Measurements from ENCODE around the gene POLD1.
"Not testable (repeated sequence)": the region's sequence is repeated elsewhere in the genome, so short reads cannot be mapped to it uniquely, and the experiment has no call there.

Gene POLD1

DNA sequence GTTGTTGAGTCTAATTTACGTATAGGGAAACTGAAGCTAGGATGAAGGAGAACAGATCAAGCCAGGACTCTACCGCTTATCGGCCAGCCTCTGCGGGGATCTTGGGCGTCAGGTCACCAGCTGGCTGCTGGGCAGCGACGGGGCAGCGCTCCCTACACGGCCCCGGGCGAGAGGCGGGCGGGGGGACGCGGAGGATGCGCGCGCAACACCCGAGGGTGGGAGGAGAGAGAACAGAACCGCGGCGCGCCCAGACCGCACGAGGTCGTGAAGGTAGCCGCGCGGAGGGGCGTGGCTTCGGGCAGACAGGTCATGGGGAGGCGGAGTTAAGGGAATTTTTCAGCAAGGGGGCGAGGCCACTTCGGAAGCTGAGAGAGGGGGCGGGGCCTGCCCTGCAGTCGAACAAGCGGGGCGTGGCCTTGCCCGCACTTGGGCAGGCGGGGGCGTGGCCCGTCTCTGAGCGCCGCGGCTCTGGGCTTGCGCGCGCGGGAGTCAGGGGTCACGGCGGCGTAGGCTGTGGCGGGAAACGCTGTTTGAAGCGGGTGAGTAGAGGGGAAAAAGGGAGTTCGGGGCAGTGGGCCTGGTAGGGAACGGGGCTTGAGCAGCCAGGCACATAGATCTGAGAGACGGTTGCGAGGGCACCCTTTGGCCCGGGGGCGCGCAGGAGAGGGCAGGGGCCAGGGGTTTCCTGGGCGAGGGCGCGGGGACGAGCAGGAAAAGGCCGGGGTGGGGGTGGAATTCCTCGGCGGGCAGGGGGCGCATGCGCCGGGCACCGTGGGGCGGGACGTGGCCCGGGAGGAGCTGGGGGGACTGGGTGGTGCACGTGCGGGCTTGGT lies at the start of gene POLD1:
Gene POLD1 (plus strand): TSS at position 496 of the 833 bp plus-strand sequence. CDS start 14,505 bp downstream, outside the sequence.
- peak; percentile 99 for DNase-seq

DNA sequence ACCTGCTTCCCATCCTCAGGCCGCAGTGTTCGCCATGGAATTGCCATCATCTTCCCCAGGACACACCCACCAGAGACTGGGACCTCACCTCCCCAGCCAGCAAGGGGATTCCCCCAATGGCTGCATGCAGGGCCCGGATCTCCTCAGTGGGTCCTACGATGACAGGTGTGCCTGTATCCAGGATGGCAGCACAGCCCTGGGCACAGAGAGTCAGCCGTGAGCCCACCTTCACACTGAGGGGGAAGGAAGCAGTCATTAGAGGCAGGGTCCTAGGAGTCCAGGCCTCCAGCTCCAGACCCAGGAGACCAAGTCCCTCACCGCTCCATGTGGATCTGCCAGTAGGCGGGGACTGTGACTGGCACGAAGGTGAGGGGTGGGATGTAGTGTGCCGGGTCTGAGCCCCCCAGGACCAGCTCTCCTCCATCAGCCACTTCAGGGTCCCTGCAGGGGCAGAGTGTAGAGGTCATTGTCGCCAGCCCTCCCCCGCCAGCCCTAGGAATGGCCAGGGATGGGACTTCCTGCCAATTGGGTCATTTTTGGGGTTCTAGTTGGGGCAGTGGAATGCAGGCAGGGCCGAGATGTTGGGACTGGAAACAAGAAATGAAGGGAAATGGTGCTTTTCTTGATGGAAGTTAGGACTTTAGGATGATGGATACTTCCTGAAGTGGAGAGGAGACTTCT lies 49.3 kb upstream of the POLD1 start:
- no peak for DNase-seq

GRCh38 chr19:50337031-50337430 lies 47.1 kb upstream of the POLD1 start:
- not testable (repeated sequence) for DNase-seq

- DNase-seq, result no peak
These were observed 43.8 kb upstream of the POLD1 start for GRCh38 chr19:50340331-50340730.

- DNase-seq, result no peak
These were observed 43.0 kb upstream of the POLD1 start for GRCh38 chr19:50341091-50341564.

DNA sequence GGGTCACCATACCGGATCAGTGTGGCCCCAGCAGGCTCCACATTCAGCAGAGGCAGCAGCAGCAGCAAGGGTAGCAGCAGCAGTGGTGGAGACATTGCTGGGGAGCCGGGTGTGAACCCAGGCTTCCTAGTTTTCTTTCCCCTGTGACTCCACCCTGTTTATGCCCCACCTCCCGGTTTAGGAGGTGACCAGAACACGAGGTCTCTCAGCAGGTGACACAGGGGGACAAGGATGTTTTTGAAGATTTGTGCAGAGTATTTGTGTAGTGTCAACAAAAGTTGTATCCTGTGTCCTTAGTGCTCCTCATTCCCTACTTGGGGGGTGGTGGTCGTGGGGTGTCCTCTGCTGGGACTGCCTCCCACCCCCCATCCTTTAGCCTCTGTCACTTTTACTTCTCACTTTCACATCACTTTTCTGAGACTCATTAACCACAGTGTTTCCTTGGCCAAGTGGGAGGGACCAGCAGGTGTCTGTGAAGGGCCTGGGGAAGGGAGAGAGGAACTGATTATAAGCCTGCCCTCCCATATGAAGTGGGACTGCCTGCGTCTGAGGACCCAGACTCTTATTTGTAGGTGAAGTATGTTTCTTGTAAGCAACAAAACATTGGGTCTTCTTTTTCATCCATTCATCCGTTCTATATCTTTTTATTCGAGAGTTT lies 39.4 kb upstream of the POLD1 start:
- DNase-seq, result no peak

- DNase-seq, result not testable (repeated sequence)
These were observed 37.0 kb upstream of the POLD1 start for GRCh38 chr19:50347089-50347581.

DNA sequence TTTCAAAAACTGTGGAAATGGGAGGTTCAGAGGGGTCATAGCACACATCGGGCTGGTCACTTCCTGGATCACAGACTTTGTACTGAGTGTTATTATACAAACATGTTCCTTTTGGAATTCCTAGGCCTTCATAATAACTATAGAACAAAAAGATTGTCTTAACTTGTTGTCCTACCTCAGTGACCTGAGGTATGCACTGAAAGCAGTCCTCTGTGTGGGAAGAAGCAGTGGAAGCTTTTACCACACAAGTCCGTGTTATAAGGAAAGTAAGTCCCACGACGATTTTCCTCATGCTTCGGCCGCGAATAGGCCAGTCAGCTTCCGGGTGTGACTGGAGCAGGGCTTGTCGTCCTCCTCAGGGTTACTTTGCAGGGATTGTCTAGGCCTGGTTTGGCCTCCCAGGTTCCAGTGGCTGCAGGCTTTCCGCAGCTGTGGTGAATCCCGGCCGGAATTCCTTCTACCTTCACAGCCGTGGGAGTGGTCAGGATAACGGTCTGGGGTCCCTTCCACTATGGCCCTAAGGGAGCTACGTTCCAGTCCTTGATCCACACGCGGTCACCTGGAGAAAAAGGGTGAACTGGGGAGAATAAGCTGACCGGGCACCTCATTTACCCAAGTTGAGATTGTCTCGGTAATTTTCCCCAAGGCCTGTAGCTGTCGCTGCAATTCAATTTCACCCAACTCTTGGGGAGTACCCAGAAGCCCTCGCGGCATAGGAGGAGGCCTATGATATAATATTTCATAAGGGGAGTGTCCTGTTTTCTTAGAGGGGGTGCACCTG lies 34.7 kb upstream of the POLD1 start:
- no peak for DNase-seq

- DNase-seq, result no peak
These were observed 31.9 kb upstream of the POLD1 start for GRCh38 chr19:50352242-50352641.

GRCh38 chr19:50353487-50353880 lies 30.7 kb upstream of the POLD1 start:
- DNase-seq, result not testable (repeated sequence)

DNA sequence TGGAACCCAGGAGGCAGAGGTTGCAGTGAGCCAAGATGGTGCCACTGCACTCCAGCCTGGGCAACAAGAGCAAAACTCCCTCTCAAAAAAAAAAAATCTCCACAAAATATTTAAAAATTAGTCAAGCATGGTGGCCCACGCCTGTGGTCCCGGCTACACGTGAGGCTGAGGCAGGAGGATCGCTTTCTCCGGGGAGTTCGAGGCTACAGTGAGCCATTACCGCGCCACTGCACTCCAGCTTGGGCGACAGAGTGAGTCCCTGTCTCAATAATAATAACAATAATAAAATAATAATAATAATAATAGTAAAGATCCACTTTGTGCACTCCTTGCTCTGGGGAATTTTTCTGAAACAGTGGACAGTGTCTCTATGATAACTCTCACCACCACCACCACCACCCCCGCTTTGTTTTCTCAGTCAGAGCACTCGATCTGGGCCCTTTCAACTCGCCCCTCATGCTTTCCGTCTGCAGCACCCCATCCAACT lies 27.4 kb upstream of the POLD1 start:
- no peak for DNase-seq

- DNase-seq, result peak; percentile 86
These were observed 26.7 kb upstream of the POLD1 start for GRCh38 chr19:50357178-50358100.

GRCh38 chr19:50358483-50359327 lies 25.4 kb upstream of the POLD1 start:
- DNase-seq, result peak; percentile 78

- no peak for DNase-seq
These were observed 24.8 kb upstream of the POLD1 start for GRCh38 chr19:50359328-50359818.

DNA sequence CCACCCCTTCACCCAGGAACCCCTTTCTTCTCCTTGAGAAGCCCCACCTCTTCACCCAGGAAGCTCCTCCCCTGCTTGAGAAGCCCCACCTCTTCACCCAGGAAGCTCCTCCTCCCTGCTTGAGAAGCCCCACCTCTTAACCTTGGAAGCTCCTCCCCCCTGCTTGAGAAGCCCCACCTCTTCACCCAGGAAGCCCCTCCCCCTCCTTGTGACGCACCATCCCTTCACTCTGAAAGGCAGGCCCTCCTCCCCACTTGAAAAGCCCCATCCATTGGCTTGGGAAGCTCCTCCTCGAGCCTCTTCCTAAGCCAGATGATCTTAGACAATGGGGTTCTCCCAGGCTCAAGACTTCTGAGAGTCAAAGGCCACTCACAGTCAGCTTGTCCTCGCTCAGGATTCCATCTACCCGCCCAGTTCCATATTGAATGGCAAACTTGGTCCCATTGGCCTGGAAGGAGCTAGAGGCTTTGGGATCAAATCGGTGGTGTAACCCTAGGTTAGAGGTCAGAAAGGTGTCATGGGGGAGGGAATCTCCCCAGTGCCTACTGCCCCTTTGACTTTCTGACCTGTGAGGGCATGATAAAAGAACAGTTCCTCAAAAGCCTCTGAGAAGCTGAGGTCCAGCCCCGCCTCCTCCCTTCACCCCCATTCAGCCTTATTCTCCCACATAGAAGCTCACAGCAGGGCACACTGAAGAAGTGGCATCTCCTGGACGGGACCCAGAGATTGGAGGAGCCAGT lies 22.7 kb upstream of the POLD1 start:
- DNase-seq, result no peak

DNA sequence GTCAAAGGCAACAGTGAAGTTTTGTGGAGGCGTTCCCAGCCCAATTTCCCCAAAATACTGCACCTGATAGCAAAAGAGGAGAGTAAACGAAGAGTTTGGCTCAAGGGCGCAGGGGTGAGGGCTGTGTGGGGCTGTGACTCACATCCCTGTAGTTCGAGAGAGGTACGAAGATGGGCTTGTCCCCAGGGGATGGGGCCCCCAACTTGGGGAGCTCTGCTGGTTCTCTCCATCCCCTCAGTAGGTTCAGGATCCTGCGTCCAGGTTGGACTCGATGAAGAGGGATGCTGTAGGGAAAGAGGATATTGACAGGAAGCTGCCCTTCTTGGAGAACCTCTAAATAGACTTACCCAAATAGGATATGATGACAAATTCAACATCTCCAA lies 22.1 kb upstream of the POLD1 start:
- DNase-seq, result no peak

DNA sequence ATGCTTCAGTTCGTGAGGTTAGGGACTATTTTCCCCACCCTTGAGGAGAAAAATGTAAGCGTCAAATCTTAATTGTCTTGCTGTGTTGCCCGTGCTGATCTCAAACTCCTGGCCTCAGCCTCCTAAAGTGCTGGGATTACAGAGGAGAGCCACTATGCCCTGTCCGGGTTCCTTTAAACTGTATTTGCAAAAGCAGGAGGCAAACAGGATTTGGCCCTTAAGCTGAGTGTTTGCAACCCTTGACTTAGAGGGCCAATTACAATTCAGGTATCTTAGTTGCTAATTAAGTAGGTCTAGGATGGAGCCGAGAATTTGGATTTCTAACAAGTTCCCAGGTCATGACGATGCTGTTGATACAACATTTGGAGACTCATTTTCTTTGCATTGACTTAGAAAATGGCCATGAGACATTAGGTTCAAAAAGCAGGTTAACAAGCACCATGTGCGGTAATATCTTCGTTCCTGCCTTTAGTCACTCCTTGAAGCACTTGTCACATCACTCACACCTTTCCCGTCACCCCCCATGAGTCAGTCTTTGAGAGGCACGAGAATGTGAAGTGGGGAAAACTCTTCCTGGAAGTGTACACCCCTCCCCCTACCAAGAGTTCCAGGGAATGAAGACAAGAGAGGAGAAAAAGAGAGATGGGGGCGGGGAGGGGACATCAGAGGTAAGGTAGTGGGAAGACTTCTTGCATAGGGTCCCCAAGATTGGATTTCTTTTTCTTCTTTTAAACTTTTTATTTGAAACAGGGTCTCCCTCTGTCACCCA lies 21.3 kb upstream of the POLD1 start:
- no peak for DNase-seq

Data from NCI-H69 (cell line).